IPS-15b (cell line): Measurements from ENCODE around the gene MAML3.

Source experiments
- H3K27me3 ChIP-seq: one replicate; pipeline ENCODE4 v1.6.1; 2013; ENCODE audit warnings: low read length; ENCODE audit not compliant: control insufficient read depth, insufficient read depth
- H3K36me3 ChIP-seq: one replicate; pipeline ENCODE4 v1.6.1; 2013; ENCODE audit warnings: low read length; ENCODE audit not compliant: control insufficient read depth, insufficient read depth
- H3K4me1 ChIP-seq: one replicate; pipeline ENCODE4 v1.6.1; 2013; ENCODE audit warnings: mild to moderate bottlenecking, low read length; ENCODE audit not compliant: control insufficient read depth, insufficient read depth
- H3K4me3 ChIP-seq: one replicate; pipeline ENCODE4 v1.5.1; 2013; ENCODE audit warnings: low read depth, low read length
- H3K9ac ChIP-seq: one replicate; pipeline ENCODE4 v1.6.1; 2013; ENCODE audit warnings: low read depth, mild to moderate bottlenecking, low read length
- H3K9me3 ChIP-seq: one replicate; pipeline ENCODE4 v1.6.1; 2013; ENCODE audit warnings: mild to moderate bottlenecking, low read length; ENCODE audit not compliant: control insufficient read depth, insufficient read depth

Gene MAML3

GRCh38 chr4:140108243-140108642, 45.7 kb downstream of the MAML3 start:
- Histone ChIP-seq H3K9me3 (no peaks in the 10 kb centered on the region), H3K27me3 (no peaks in the 10 kb centered on the region), H3K36me3 (no peaks in the 10 kb centered on the region), H3K4me3 (no peak overlapping the region), H3K9ac (no peak overlapping the region), H3K4me1 (no peaks in the 10 kb centered on the region)

GRCh38 chr4:140106289-140106844, 47.6 kb downstream of the MAML3 start:
- Histone ChIP-seq H3K4me3 (no peak overlapping the region), H3K27me3 (no peaks in the 10 kb centered on the region), H3K9me3 (no peaks in the 10 kb centered on the region), H3K36me3 (no peaks in the 10 kb centered on the region), H3K4me1 (no peaks in the 10 kb centered on the region), H3K9ac (no peak overlapping the region)

DNA sequence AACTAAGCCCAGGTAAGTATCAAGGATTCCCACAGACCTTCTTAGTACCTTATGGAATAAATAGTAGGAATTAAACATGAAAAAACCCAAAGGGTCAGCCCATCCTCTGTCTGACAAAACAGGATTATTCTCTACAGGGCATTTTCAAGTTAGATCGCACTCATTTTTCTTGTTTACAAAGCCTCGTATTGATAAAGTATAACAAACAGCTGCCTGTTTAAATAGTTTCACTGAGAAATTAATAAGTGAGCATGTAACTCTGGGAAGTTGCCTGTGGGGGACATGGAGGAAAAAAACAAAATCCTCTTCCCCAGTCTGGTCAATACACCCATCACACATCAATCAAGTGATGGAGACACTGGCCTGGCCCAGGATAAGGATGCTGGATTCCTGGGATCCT, 48.5 kb downstream of the MAML3 start:
- Histone ChIP-seq H3K27me3 (no peaks in the 10 kb centered on the region), H3K9me3 (no peaks in the 10 kb centered on the region), H3K36me3 (no peaks in the 10 kb centered on the region), H3K4me3 (no peak overlapping the region), H3K4me1 (no peaks in the 10 kb centered on the region), H3K9ac (no peak overlapping the region)

DNA sequence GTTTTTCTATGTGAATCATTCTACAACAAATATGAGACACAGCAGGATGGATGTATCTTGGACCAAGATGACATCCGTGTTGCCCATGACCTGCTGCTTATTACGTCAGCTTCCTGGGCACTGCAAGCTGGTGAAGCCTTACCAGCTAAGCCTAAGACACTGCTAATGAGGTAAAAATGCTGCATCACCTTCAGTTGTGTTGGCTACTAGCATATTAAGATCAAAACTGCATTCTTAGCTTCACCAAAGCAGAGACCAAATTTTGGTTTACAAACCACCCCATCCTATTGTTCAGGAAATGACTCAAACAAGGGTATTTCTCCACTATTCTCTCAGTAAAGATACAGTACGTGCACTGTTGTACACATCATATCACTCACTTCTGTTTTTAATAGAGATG, 50.3 kb downstream of the MAML3 start:
- no peak overlapping the region for H3K9ac ChIP-seq
- H3K27me3 ChIP-seq, result no peaks in the 10 kb centered on the region
- no peaks in the 10 kb centered on the region for H3K4me1 ChIP-seq
- H3K9me3 ChIP-seq, result no peaks in the 10 kb centered on the region
- H3K36me3 ChIP-seq, result no peaks in the 10 kb centered on the region
- H3K4me3 ChIP-seq, result no peak overlapping the region

- H3K9me3 ChIP-seq, result no peaks in the 10 kb centered on the region
- no peaks in the 10 kb centered on the region for H3K27me3 ChIP-seq
- H3K36me3 ChIP-seq, result no peaks in the 10 kb centered on the region
- H3K9ac ChIP-seq, result no peak overlapping the region
- H3K4me1 ChIP-seq, result no peaks in the 10 kb centered on the region
- H3K4me3 ChIP-seq, result no peak overlapping the region
Measured at GRCh38 chr4:140102421-140102820, 51.6 kb downstream of the MAML3 start.

DNA sequence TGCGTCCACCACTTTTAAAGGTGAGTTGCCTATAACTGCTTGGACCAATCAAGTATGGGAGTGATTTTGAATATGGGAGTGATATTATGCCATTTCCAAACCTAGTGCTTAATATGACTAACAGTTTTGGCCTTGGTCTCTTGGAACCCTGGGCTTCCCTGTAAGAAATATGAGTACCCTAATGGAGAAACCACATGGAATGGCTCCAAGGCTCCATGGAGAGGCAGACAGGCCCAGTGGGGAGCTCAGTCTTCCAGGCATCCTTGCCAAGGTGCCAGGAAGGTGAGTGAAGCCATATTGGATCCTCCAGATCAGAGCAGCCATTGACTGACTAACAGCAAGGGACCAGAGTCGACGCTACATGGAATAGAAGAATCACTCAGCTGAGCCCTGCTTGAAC, 53.2 kb downstream of the MAML3 start:
- Histone ChIP-seq H3K4me3 (no peak overlapping the region), H3K36me3 (no peaks in the 10 kb centered on the region), H3K27me3 (no peaks in the 10 kb centered on the region), H3K9ac (no peak overlapping the region), H3K4me1 (no peaks in the 10 kb centered on the region), H3K9me3 (no peaks in the 10 kb centered on the region)

DNA sequence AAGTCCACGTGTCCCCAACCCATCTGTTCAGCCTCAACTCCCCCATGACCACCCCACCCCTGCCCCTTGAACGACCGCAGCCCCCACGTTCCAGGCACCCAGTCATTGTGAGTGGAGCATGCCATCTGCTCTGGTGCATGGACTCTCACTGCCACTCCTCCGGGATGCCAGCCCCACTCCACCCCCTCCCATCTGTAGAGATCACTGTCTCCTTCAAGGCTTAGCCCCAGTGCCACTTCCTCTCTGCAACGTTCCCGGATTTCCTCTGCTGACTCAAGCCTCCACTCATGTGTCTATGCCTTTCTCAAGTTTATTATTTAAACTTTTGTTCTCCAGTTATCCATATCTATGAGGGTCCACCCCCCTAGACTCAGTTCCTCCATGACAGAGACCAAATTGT, 54.0 kb downstream of the MAML3 start:
- Histone ChIP-seq H3K27me3 (no peaks in the 10 kb centered on the region), H3K9me3 (no peaks in the 10 kb centered on the region), H3K4me3 (no peak overlapping the region), H3K4me1 (no peaks in the 10 kb centered on the region), H3K36me3 (no peaks in the 10 kb centered on the region), H3K9ac (no peak overlapping the region)

- no peaks in the 10 kb centered on the region for H3K36me3 ChIP-seq
- H3K27me3 ChIP-seq, result no peaks in the 10 kb centered on the region
- H3K9ac ChIP-seq, result no peak overlapping the region
- no peaks in the 10 kb centered on the region for H3K9me3 ChIP-seq
- H3K4me1 ChIP-seq, result peaks cover 11% of the 10 kb centered on the region
- H3K4me3 ChIP-seq, result no peak overlapping the region
Measured at GRCh38 chr4:140098455-140099160, 55.4 kb downstream of the MAML3 start.

GRCh38 chr4:140097572-140097971, 56.4 kb downstream of the MAML3 start:
- Histone ChIP-seq H3K9ac (no peak overlapping the region), H3K36me3 (no peaks in the 10 kb centered on the region), H3K4me1 (peaks cover 16% of the 10 kb centered on the region), H3K27me3 (no peaks in the 10 kb centered on the region), H3K9me3 (no peaks in the 10 kb centered on the region), H3K4me3 (no peak overlapping the region)

DNA sequence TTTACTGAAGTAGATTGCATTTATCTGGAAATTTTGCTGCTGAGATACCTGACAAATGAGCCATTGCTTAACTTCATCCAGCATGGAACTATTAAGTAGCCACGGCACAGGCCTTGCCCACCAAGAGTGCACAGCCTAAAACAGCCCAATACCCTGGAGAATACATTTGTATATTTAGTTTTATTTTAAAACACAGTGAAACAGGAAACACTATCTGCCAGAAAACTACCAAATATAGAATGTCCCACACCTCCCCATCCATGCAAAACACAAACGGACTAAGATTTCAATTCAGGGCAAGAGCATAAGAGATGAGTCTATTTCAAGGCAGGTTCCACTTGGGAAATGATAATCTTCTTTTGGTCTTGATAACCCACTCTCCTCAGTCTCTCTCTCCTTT, 57.1 kb downstream of the MAML3 start:
- Histone ChIP-seq H3K4me3 (no peak overlapping the region), H3K9me3 (no peaks in the 10 kb centered on the region), H3K36me3 (no peaks in the 10 kb centered on the region), H3K9ac (no peak overlapping the region), H3K4me1 (peaks cover 19% of the 10 kb centered on the region), H3K27me3 (no peaks in the 10 kb centered on the region)

GRCh38 chr4:140096483-140096861, 57.5 kb downstream of the MAML3 start:
- no peaks in the 10 kb centered on the region for H3K9me3 ChIP-seq
- H3K36me3 ChIP-seq, result no peaks in the 10 kb centered on the region
- peaks cover 21% of the 10 kb centered on the region for H3K4me1 ChIP-seq
- H3K27me3 ChIP-seq, result no peaks in the 10 kb centered on the region
- H3K9ac ChIP-seq, result no peak overlapping the region
- no peak overlapping the region for H3K4me3 ChIP-seq

DNA sequence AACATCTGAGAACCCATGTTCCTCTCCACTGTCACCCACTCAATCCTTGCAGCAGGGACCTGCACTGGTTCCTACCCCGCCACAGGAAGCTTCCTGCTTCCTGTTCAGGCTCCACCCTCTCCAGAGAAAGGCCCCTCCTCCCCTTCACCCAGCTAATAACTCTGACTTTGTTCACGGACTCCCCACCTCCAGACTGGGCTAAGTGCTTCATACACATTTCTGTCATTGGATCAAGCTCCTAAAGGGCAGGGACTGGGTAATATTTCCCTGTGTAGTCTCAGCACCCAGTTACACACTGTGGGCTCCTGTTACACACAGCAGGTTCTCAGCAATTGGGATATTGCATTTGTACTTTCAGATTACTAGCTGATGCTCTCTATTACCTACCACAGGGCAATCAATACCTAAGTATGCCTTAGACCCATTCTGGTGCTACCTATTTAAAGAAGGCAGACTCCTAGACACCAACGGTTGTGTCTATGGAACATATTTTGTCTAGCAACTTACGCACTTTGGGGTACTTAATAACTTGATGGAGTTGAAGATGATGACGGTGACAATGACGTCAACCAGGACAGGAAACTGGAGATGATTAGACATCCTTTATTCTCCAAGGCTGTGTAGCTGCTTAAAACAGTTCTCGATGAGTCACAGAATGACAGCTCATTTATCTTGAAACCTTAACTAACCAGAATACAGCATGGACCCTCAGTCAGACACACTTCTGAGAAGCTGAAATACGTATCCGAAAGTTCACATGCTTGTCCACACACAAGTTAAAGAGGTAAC, 58.1 kb downstream of the MAML3 start:
- Histone ChIP-seq H3K27me3 (no peaks in the 10 kb centered on the region), H3K4me3 (no peak overlapping the region), H3K9me3 (no peaks in the 10 kb centered on the region), H3K36me3 (no peaks in the 10 kb centered on the region), H3K4me1 (peaks cover 25% of the 10 kb centered on the region), H3K9ac (no peak overlapping the region)
